ENCODE results near the gene BPIFA2.

GRCh38 chr20:33125983-33126382, 42.0 kb upstream of the BPIFA2 start:
- TF ChIP-seq CTCF (IDR thresholded peaks at IDR 0.05; ENCODE audit: low read depth, low read length, poor library complexity, severe bottlenecking) (no peak), EZH2phosphoT487 (IDR thresholded peaks at IDR 0.05; ENCODE audit: borderline replicate concordance, low read length) (no peak)
